D721Med (cell line): ENCODE measurements around the gene HELZ.
"Not testable (repeated sequence)": the region's sequence is repeated elsewhere in the genome, so short reads cannot be mapped to it uniquely, and the experiment has no call there.

Source experiments
- DNase-seq: peaks from one replicate; pipeline ENCODE4 v3.0.0; 2011; ENCODE audit warnings: low spot score; ENCODE audit not compliant: insufficient read length
- FAIRE-seq: peaks from 2 replicates; lab custom pipeline; 2011; peaks lifted over from hg19 to GRCh38; lab: Jason Lieb, UNC
- CTCF ChIP-seq: IDR thresholded peaks from 2 replicates; pipeline ENCODE4 v1.5.1; 2012; ENCODE audit warnings: mild to moderate bottlenecking, control low read depth; ENCODE audit not compliant: insufficient read depth; ENCODE audit errors: missing control alignments

Gene HELZ

GRCh38 chr17:67041941-67042899 lies 202.8 kb downstream of the HELZ start:
- FAIRE-seq: no peak
- TF ChIP-seq CTCF: no peak
- no peak for DNase-seq

DNA sequence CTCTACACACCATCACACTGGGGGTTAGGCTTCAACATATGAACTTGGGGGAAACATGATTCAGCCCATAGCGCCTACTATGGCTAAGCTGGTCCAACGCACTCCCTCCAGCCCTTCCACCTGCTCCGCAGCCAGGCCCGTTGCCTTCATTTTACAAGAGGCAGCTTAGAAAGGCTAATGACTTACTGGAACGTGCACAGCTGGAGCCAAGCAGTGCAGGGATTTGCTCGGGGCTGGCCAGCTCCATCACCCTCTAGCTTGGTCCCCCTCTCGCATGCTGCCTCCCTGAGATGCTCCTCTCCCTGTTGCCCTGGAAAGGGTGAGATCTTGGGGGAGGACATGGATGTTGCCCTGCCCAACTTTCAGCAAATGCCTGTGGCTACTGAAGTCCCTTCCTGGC lies 203.5 kb downstream of the HELZ start:
- TF ChIP-seq CTCF: no peak
- no peak for FAIRE-seq
- no peak for DNase-seq

GRCh38 chr17:67041119-67041518 lies 203.9 kb downstream of the HELZ start:
- FAIRE-seq, DNase-seq: not testable (repeated sequence)

DNA sequence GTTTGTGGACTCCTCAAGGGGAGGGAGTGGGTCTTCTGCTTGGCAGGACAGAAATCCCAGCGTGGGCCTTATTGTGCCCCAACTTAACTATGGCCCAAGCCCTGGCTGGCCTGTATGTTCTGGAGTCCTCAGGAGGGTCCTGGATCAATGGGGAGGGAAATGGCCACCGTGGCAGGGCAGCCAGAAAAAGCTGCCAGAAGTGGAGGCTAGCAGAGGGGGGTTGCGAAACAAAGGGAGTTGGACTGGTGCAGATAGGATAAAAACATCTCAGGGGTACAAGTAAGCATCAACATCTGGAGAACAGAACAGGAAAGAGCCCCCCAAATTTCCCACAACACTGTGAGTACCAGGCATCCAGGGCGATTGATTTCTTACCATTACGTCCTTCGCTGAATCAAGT lies 204.3 kb downstream of the HELZ start:
- no peak for DNase-seq
- no peak for TF ChIP-seq CTCF
- no peak for FAIRE-seq

GRCh38 chr17:67038861-67039365 lies 206.1 kb downstream of the HELZ start:
- no peak for TF ChIP-seq CTCF
- DNase-seq: no peak
- no peak for FAIRE-seq

- TF ChIP-seq CTCF: no peak
- FAIRE-seq: no peak
Measured at GRCh38 chr17:67035131-67036083, 209.6 kb downstream of the HELZ start.

DNA sequence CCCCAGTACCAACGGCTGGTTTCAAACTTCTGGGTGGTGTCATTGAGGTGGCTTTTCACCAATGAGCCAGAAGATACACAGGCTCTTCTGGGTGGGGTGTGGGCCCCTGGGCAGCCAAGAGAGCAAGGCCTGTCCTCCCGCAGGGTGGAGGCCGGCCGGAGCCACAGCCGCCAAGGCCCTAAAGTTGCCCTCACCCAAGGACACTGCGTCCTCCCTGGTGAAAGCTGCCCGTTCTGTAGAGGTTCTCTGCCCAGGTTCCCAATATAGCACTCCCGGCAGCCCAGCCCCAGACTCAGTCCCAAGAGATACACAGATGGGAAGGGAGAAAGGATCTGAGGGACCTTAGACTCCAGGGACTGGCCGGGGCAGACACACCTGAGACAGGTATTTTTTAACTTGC lies 211.4 kb downstream of the HELZ start:
- no peak for FAIRE-seq
- TF ChIP-seq CTCF: no peak

More at GRCh38 chr17:67035131-67036083, 209.6 kb downstream of the HELZ start:
- DNase-seq: no peak

More for the DNA sequence above, 211.4 kb downstream of the HELZ start:
- DNase-seq: no peak
